HCT116 (cell line): ENCODE measurements around the gene ROBO1.

Source experiments
- CBX3 ChIP-seq: IDR thresholded peaks from 2 replicates; pipeline ENCODE4 v1.6.1; 2012; ENCODE audit warnings: low read depth
- CTCF ChIP-seq, 3 experiments: fragments of 200-600 bp in 1 of 3; sonication (generic) in 1 of 3; IDR thresholded peaks in 2 of 3; conservative IDR thresholded peaks in 1 of 3; 2 replicates each; pipeline ENCODE4 v1.5.1; 2012 to 2017; ENCODE audit warnings: low read depth in 2 of 3, low read length in 2 of 3, antibody characterized with exemption in 1 of 3, borderline replicate concordance in 1 of 3, control low read depth in 1 of 3, mild to moderate bottlenecking in 1 of 3, mixed read lengths in 1 of 3, mixed run types in 1 of 3, moderate library complexity in 1 of 3; ENCODE audit not compliant: insufficient read depth in 1 of 3
- MAX ChIP-seq: IDR thresholded peaks from 2 replicates; pipeline ENCODE4 v1.6.1; 2012
- POLR2A ChIP-seq: IDR thresholded peaks from 2 replicates; pipeline ENCODE4 v1.7.0; 2011; ENCODE audit warnings: borderline replicate concordance; ENCODE audit not compliant: insufficient read depth, insufficient read length; ENCODE audit errors: extremely low read depth
- ZNF274 ChIP-seq: fragments of 200-500 bp; sonication (Bioruptor generic); IDR thresholded peaks from 2 replicates; pipeline ENCODE4 v1.6.1; 2014; ENCODE audit warnings: mild to moderate bottlenecking, low read depth, low read length, inconsistent platforms
- TF ChIP-seq, protein P1 (sequence below): IDR thresholded peaks from 2 replicates; pipeline ENCODE4 v1.6.1; 2011; ENCODE audit warnings: mild to moderate bottlenecking, low read length, moderate library complexity; ENCODE audit not compliant: insufficient replicate concordance; ENCODE audit errors: extremely low read depth

DNA sequence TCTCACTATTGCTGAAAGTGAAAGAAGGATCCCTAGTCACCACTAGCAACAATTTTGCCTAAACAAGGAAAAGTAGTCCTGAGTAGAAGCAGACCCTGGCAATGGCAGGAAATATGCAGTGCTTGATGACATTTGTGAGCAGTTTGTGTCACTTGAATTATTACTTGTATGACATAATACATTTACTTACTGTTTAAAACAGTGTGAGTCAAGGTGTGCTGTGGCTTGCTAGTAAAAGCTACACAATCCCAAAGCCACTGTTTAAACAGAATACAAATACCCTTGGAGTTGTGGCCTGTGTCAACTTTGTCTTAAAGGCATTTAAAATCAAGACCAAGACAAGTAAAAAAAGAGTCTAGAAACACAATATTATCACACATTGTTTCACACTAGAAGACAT, 775.4 kb downstream of the ROBO1 start:
- TF ChIP-seq CTCF (IDR thresholded peaks at IDR 0.05 in 2 of 3, conservative IDR thresholded peaks at IDR 0.05 in 1 of 3; ENCODE audit: borderline replicate concordance in 1 of 3, insufficient read depth in 1 of 3, low read depth in 2 of 3, low read length in 2 of 3), result no peak
- TF ChIP-seq, protein P1, sequence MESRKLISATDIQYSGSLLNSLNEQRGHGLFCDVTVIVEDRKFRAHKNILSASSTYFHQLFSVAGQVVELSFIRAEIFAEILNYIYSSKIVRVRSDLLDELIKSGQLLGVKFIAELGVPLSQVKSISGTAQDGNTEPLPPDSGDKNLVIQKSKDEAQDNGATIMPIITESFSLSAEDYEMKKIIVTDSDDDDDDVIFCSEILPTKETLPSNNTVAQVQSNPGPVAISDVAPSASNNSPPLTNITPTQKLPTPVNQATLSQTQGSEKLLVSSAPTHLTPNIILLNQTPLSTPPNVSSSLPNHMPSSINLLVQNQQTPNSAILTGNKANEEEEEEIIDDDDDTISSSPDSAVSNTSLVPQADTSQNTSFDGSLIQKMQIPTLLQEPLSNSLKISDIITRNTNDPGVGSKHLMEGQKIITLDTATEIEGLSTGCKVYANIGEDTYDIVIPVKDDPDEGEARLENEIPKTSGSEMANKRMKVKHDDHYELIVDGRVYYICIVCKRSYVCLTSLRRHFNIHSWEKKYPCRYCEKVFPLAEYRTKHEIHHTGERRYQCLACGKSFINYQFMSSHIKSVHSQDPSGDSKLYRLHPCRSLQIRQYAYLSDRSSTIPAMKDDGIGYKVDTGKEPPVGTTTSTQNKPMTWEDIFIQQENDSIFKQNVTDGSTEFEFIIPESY, result no peak
- no peak for TF ChIP-seq POLR2A
- no peak for TF ChIP-seq MAX
- TF ChIP-seq ZNF274, result no peak
- TF ChIP-seq CBX3, result no peak
